Activated CD4-positive, alpha-beta T cell treated with anti-CD3 and anti-CD28 coated beads, Interleukin-2, amount 50 U/mL, for 48 hours (primary cell): Measurements from ENCODE around the gene ABLIM1.

Experiments
- DNase-seq, 2 experiments: peaks; one replicate each; pipeline ENCODE4 v3.0.0-alpha.2; 2020

Gene ABLIM1

GRCh38 chr10:114645706-114646105 is 12.4 kb downstream of the ABLIM1 start:
- no peak for DNase-seq

DNA sequence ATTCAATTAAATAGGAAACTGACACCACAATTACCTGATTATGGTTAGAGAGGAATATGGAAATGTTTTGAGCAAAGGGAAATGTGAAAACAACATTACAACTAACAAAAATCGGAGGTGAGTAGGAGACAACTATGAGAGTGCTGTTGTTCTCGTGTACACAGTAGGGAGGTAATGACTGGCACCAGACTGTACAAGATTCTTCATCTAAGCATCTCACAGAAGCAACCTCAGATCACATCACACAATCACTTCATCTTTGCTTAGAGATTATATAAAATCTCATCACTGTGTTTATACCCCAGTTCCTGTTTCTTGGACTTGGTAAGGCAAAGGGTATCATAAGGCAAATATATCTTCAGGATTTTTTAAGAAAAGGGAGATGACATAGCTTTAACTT is 14.9 kb downstream of the ABLIM1 start:
- no peak for DNase-seq

GRCh38 chr10:114642729-114643128 is 15.3 kb downstream of the ABLIM1 start:
- no peak for DNase-seq

DNA sequence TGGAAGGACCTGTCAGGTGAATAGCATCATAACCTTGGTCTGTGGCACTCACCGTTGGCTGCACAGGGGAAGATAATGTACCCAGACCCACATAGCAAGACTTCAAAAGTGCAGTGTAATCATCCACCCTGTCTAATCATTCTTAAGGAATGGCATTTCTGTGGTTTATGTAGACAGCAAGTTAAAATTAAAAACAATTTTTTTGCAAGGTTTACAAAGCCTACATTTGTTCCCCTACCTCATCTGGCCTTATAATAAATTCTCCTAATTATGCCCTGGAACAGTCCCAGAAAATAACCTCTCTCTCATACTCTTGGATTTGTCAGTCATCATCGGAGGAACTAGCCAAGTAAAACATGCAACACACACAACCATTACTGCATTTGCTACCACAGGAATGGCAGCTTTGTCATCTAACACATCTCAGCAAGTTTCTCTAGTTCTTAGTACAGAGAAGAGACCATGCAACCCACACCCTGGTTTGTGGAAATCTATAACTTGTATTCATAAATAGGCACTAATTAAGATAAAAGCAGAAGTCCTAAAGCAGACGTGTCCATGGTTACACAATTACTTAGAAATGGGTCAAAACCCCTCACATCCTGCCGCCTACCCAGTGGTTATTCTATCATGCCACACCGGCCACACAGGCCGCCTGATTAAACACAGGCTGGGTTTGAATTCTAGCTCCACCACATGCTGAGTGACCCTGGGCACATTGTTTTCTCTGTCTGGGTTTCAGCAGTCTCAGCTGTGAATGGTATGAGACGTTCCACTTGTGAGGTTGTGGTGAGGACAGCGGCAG is 19.1 kb downstream of the ABLIM1 start:
- DNase-seq, result no peak

- no peak for DNase-seq
Observed at GRCh38 chr10:114635797-114636550, 22.1 kb downstream of the ABLIM1 start.

- DNase-seq, result no peak
Observed at GRCh38 chr10:114635101-114635500, 23.0 kb downstream of the ABLIM1 start.

- no peak for DNase-seq
Observed at GRCh38 chr10:114634609-114634979, 23.5 kb downstream of the ABLIM1 start.

DNA sequence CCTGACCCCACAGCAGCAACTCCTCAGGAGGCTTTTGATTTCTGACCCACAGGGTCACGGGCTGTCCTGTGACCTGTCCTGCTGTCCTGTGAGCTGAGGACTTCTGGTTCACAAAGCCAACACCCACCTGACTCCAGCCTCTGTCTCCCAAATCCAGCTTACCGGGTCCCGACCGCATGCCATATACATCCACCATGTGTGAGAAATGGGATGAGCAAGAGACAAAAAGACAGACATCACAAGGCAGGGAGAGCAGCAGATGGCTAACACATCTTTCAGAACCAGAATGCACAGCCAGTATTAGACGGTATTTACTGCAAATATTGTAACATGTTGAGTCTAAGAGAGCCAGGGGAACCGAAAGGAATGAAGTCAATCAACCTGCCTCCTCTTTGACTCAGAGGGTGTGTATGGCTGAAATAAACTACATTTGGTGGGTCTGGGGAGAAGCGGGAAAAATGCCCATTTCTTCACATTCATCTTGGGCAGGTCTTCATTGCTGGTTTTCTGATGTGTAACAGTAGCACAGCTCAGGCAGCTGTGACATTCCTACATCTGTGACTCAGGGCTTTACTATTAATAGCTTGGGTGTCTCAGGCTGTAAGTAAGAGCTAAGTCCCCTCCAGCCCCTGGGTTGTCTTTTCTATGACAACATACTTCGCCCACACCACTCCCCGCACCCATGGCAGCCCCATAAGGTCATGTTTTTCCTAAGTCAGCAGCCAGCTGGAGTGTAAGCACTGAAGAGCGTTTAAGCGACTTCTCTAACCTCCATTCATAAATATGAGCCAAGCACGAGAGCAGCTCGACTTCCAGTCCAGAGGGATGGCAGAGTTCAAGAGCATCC is 25.0 kb downstream of the ABLIM1 start:
- DNase-seq, result no peak

GRCh38 chr10:114631666-114632417 is 26.2 kb downstream of the ABLIM1 start:
- peak; percentile 23 to 43 for DNase-seq

DNA sequence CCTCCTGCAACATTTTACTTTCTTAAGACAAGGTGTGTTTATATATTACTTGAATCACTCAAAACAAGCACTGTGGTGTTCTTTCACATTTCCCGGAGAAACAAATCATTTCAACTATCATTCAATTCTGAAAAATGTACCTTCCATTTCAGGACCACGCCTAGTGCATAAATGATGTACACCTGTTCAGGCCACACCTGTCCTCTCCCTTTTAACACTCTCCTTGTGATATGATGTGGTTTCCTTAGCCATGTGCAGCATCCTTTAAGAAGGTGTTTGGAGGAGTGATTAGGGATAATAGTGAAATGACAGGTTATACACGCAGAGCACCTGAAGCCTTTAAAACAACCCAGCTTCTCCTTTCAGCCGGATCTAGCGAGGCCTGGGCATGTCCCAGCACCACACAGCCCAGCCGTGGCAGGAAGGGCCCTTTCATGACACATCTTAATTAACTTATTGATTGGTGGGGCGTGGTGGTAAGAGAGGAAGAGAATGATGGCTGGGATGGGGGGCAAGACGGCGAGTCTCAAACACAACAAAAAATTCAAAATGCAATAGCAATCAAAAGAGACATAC is 26.9 kb downstream of the ABLIM1 start:
- DNase-seq, result no peak

DNA sequence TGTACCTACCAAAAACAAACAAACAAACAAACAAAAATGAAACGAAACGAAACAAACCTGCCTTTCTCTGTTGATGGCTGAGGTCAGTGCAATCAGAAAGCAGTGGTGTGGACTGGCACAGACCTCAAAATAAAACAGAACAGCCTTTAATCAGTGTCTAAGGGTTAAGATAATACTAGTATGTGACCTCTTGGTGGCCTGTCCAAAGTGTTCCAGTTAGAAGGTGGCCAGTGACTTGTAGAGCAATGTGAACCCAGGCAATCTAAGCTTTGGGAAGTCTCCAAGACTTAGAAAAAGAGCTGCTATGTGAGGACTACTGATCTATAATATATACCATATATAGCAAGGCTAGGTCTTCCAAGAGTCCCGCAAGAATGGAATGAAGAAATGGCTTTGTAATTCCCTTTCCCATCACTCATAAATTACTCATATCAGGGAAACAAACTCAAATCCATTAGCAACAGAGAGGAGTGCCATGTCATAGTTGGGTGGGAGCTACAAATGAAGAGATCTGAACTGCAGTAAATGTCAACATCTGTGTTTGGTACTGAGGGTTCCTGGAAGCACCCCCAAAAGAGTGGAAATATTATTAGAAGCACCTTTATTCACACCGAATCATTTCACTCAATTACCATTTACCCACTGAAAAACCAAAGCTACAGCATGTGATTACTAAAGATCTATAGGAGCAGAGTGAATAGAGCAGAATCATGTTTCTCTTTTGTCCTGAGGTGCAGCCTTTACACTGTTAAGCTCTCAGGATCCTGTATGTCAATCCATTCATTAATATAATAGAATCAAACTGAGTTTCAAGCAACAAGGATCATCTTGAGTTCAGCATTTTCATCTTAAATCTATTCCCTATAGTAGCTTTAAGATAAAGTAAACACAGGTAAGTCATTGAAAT is 28.0 kb downstream of the ABLIM1 start:
- DNase-seq, result no peak

DNA sequence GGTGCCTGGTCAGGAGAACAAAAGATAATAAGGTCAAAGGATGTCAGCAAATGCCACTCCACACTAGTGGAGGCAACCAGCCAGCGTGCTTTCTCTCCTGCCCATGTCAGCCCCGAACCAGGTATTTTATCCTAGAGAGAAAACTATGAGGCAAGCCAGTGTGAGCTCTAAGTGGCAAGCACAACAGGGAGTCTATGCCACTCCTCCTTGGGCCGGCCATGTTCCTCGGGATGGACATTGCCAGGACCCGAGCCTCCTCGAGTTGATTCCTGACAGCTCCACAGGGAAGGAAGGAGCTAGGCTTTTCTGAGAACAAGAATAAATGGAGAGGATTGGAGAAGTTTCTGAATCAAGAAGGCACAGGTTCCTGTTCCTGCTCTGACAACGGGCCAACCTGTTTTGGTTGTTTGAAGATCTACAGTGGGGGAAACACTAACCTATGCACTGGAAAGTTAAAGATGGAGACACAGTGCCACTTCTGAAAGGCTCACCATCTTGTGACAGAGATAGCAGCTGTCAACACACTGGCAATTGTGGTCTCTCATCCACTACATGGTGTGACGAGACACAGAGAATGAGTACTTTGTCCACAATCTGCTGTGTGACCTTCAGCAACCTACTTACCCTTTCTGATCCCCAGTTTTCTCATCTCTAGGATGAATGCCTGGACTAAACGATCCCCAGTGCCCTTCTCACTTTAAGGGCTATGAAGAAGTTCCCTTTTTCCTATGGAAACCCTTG is 28.8 kb downstream of the ABLIM1 start:
- no peak for DNase-seq

GRCh38 chr10:114628106-114628505 is 30.0 kb downstream of the ABLIM1 start:
- no peak for DNase-seq

- no peak for DNase-seq
Observed at GRCh38 chr10:114626841-114627240, 31.2 kb downstream of the ABLIM1 start.

- DNase-seq, result no peak
Observed at GRCh38 chr10:114624951-114625780, 32.9 kb downstream of the ABLIM1 start.

DNA sequence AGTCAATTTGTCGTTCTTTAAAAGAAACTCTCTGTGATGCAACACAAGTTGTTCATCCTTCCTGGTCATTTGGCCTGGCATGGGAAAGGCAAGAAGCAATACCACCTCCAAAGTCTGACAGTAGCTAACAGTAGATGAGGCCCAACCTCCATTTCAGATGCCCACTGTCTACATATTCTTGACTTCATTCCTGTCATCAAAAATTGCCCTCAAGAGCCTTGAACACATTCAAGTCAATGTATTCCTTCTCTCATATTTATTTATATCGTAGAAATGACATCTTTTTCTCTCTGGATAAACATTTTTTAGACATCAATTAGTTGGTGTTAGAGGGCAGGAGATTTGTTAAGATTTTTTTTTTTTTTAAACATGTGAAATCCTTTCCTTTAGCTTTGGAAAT is 33.7 kb downstream of the ABLIM1 start:
- DNase-seq, result no peak

GRCh38 chr10:114623661-114624294 is 34.3 kb downstream of the ABLIM1 start:
- DNase-seq, result no peak

- DNase-seq, result no peak
Observed at GRCh38 chr10:114623155-114623554, 34.9 kb downstream of the ABLIM1 start.

- no peak for DNase-seq
Observed at GRCh38 chr10:114618722-114619121, 39.4 kb downstream of the ABLIM1 start.
